Natural killer cell (primary cell): ENCODE measurements around the gene WDR77. TPM values are rescaled to one million over a fixed set of nuclear protein-coding genes. Genes with fewer than 3 reads are reported as not detected.

ENCODE experiments used
- ATAC-seq, 3 donors: fragments of 150-1000 bp in 2 of 3; fragments of 200-7000 bp in 1 of 3; cut with Tn5 transposase; 1 replicate in 1 of 3; 2 replicates in 2 of 3; pipeline ENCODE4 v1.10.0; 2021; ENCODE audit warnings: mild to moderate bottlenecking in 2 of 3, moderate library complexity in 2 of 3
- DNase-seq, 2 donors: peaks; one replicate each; pipeline versions ENCODE4 v3.0.0 to v3.0.0-alpha.2; 2013 to 2021; ENCODE audit warnings: mixed read lengths in 1 of 2
- H3K27ac ChIP-seq: one replicate; pipeline ENCODE4 v1.5.1; 2013; ENCODE audit warnings: mild to moderate bottlenecking, low read length
- H3K27me3 ChIP-seq: one replicate; pipeline ENCODE4 v1.6.1; 2013; ENCODE audit warnings: low read length; ENCODE audit not compliant: control insufficient read depth, insufficient read depth
- H3K36me3 ChIP-seq: one replicate; pipeline ENCODE4 v1.6.1; 2013; ENCODE audit warnings: low read length; ENCODE audit not compliant: control insufficient read depth, insufficient read depth
- H3K4me1 ChIP-seq: one replicate; pipeline ENCODE4 v1.6.1; 2013; ENCODE audit warnings: low read length; ENCODE audit not compliant: control insufficient read depth, insufficient read depth
- H3K4me3 ChIP-seq: one replicate; pipeline ENCODE4 v1.5.1; 2013; ENCODE audit warnings: low read length
- H3K9me3 ChIP-seq: one replicate; pipeline ENCODE4 v1.6.1; 2013; ENCODE audit warnings: low read length; ENCODE audit not compliant: control insufficient read depth, insufficient read depth
- H3K27ac Mint-ChIP-seq, 2 donors: one replicate each; pipeline ENCODE4 v1.8.0; 2022; ENCODE audit warnings: mild to moderate bottlenecking in 2 of 2, mixed read lengths in 2 of 2, moderate library complexity in 1 of 2
- H3K27me3 Mint-ChIP-seq, 2 donors: one replicate each; pipeline ENCODE4 v1.8.0; 2022; ENCODE audit warnings: low read depth in 2 of 2, mixed read lengths in 2 of 2
- H3K36me3 Mint-ChIP-seq: one replicate; pipeline ENCODE4 v1.8.0; 2022; ENCODE audit warnings: mixed read lengths
- H3K4me1 Mint-ChIP-seq, 2 donors: one replicate each; pipeline ENCODE4 v1.8.0; 2022; ENCODE audit warnings: mixed read lengths in 2 of 2
- H3K4me3 Mint-ChIP-seq: one replicate; pipeline ENCODE4 v1.8.0; 2022; ENCODE audit warnings: mild to moderate bottlenecking, moderate library complexity, mixed read lengths
- H3K9me3 Mint-ChIP-seq, 2 donors: one replicate each; pipeline ENCODE4 v1.8.0; 2022; ENCODE audit warnings: mixed read lengths in 2 of 2
- WGBS: methylation state at CpG from one replicate; pipeline ENCODE4 v1.1.7; 2013; ENCODE audit warnings: missing lambda C conversion rate; ENCODE audit not compliant: insufficient coverage; 5-methylcytosine and 5-hydroxymethylcytosine counted together
- intact Hi-C: fragments of 100-400 bp; cut with micrococcal nuclease; formaldehyde crosslinking; loops from one replicate; pipeline ENCODE4 v1.14.2; 2022
- total RNA-seq, 4 donors: library from RNA; stranded (reverse); fragments of 120-200 nt in 1 of 4; gene quantifications; one replicate each; pipeline versions ENCODE4 v1.2.3 to v1.2.4, GENCODE V29; 2013 to 2022
- TF ChIP-seq, protein P1 (sequence below): fragments of 200-600 bp; IDR thresholded peaks from one replicate; pipeline ENCODE4 v1.8.0; 2022; ENCODE audit warnings: antibody characterized with exemption

The WDR77 gene
- total RNA-seq, 3 donors from 2014 or later (not counting 1 experiment from before 2014, with no cell fraction given) = 15.5 to 20.8 (median 17.8) TPM

DNA sequence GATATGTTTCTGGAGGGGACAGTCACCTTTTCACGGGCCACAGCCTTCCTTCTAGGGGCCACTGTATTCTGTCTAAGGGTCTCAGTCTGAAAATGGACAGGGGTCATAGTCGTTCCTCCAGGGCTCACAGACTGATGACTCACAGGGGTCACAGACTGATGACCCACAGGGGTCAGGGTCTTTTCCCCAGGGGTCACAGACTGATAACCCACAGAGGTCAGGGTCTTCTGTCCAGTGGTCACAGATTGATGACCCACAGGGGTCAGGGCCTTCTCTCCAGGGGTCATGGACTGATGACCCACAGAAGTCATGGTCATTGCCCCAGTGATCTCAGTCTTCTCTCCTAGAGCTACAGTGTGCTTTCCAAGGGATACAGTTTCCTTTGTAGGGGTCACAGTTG lies 34.3 kb downstream of the WDR77 start:
- intact Hi-C loops = no loop called here

DNA sequence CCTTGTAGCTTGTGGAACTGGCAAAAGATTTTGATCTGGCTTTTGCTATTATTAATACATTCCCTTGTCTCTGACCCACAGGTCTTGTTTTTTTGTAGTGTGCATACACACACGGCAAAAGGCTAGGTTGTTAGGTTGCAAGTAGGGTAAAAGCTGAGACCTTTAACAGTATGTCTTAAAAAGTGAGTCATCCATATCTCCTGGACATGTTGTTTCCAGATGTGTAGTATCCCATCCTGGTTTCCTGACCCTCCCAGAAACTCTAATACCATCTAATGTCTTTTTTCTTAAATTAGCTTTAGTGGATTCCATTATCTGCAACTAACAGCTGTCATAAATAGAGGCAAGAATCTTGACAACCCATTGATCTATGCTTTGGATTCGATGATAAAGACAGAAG lies 36.2 kb downstream of the WDR77 start:
- Mint-ChIP-seq H3K9me3 (no peaks in the 10 kb centered on the region), H3K27ac (no peak overlapping the region), H3K4me3 (no peak overlapping the region), H3K27me3 (peaks cover 0 to 9% of the 10 kb centered on the region in 2 donors), H3K4me1 (no peaks in the 10 kb centered on the region), H3K36me3 (no peaks in the 10 kb centered on the region)
- intact Hi-C loops = no loop called here
- H3K4me1 ChIP-seq = no peaks in the 10 kb centered on the region
- no peak overlapping the region for H3K27ac ChIP-seq
- no peak overlapping the region for H3K4me3 ChIP-seq
- no peaks in the 10 kb centered on the region for H3K36me3 ChIP-seq
- DNase-seq (no peak), ATAC-seq (no peak)
- TF ChIP-seq, protein P1, sequence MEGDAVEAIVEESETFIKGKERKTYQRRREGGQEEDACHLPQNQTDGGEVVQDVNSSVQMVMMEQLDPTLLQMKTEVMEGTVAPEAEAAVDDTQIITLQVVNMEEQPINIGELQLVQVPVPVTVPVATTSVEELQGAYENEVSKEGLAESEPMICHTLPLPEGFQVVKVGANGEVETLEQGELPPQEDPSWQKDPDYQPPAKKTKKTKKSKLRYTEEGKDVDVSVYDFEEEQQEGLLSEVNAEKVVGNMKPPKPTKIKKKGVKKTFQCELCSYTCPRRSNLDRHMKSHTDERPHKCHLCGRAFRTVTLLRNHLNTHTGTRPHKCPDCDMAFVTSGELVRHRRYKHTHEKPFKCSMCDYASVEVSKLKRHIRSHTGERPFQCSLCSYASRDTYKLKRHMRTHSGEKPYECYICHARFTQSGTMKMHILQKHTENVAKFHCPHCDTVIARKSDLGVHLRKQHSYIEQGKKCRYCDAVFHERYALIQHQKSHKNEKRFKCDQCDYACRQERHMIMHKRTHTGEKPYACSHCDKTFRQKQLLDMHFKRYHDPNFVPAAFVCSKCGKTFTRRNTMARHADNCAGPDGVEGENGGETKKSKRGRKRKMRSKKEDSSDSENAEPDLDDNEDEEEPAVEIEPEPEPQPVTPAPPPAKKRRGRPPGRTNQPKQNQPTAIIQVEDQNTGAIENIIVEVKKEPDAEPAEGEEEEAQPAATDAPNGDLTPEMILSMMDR = no peak
- WGBS = no CpG with 5 or more reads among the region's 2 CpGs
- H3K27me3 ChIP-seq = no peaks in the 10 kb centered on the region
- H3K9me3 ChIP-seq = no peaks in the 10 kb centered on the region

More for the DNA sequence above, 34.3 kb downstream of the WDR77 start:
- Mint-ChIP-seq H3K4me1 (no peaks in the 10 kb centered on the region), H3K27ac (no peak overlapping the region), H3K9me3 (no peaks in the 10 kb centered on the region), H3K36me3 (no peaks in the 10 kb centered on the region), H3K4me3 (no peak overlapping the region), H3K27me3 (peaks cover 6 to 16% of the 10 kb centered on the region in 2 donors)
- H3K4me3 ChIP-seq = no peak overlapping the region
- no peaks in the 10 kb centered on the region for H3K9me3 ChIP-seq
- H3K27me3 ChIP-seq = no peaks in the 10 kb centered on the region
- DNase-seq = no peak
- 88% methylated on average over 2 of the region's 2 CpGs for WGBS
- H3K36me3 ChIP-seq = no peaks in the 10 kb centered on the region
- H3K27ac ChIP-seq = no peak overlapping the region
- TF ChIP-seq, protein P1 = no peak
- no peak for ATAC-seq
- no peaks in the 10 kb centered on the region for H3K4me1 ChIP-seq

DNA sequence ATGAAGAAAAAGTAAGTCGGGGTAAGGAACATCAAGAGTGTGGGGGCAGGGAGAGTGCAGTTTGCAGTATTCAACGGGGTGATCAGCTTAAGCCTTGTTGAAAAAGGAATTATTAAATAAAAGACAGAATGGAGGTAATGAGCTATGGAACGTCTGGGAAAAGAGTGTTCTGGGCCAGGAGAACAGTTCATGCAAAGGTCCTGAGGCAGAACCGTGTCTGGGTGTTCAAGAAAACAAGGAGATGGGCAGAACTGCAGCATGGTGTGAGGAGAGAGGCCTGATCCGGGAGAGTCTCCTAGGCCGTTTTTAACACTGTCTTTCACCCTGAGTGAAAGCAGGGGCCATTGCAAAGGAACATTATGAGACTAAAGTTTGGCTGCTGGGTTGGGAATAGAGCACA lies 41.8 kb downstream of the WDR77 start:
- peaks cover 17 to 19% of the 10 kb centered on the region in 2 donors for H3K27me3 Mint-ChIP-seq
- 77% methylated on average over 6 of the region's 6 CpGs for WGBS
- no peaks in the 10 kb centered on the region for H3K9me3 Mint-ChIP-seq
- DNase-seq (no peak), ATAC-seq (no peak)
- Histone ChIP-seq H3K27me3 (no peaks in the 10 kb centered on the region), H3K4me3 (no peak overlapping the region), H3K27ac (no peak overlapping the region), H3K4me1 (no peaks in the 10 kb centered on the region), H3K9me3 (no peaks in the 10 kb centered on the region), H3K36me3 (no peaks in the 10 kb centered on the region)
- no peak overlapping the region for H3K4me3 Mint-ChIP-seq
- intact Hi-C loops = loop anchor here (10.0 kb wide), 1 partner anchor 372 kb away; no protein-coding TSS in a partner anchor
- H3K4me1 Mint-ChIP-seq = no peaks in the 10 kb centered on the region
- H3K27ac Mint-ChIP-seq = no peak overlapping the region
- TF ChIP-seq, protein P1 = no peak
- no peaks in the 10 kb centered on the region for H3K36me3 Mint-ChIP-seq

DNA sequence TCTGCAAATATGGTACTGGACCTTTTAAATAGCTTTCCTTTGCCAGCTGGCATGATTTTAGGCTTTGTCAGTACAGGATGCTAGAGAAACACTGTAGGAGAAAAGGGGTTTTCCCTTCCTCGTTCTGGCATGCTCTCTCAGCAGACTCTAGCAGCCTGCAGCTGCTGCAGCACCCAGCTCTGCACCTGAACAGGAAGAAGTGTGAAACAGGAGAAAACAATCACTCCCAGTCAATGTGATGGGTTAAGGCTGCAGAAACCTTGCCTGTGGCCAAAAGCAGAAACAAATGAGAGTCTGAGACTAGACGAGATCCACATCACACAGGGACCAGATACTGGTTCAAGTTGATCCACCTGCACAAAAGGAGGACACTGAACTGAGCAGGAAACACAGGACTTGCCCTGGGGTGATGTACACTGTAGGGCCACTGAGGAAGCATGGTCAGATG lies 42.7 kb downstream of the WDR77 start:
- TF ChIP-seq, protein P1 = no peak
- Mint-ChIP-seq H3K9me3 (no peaks in the 10 kb centered on the region), H3K36me3 (no peaks in the 10 kb centered on the region), H3K4me3 (no peak overlapping the region), H3K27me3 (peaks cover 19 to 25% of the 10 kb centered on the region in 2 donors), H3K27ac (no peak overlapping the region), H3K4me1 (no peaks in the 10 kb centered on the region)
- DNase-seq (peak in 1 of 2 donors; percentile 80), ATAC-seq (peak in 1 of 3 donors; percentile 55)
- Histone ChIP-seq H3K36me3 (no peaks in the 10 kb centered on the region), H3K9me3 (no peaks in the 10 kb centered on the region), H3K27ac (no peak overlapping the region), H3K27me3 (no peaks in the 10 kb centered on the region), H3K4me1 (no peaks in the 10 kb centered on the region), H3K4me3 (no peak overlapping the region)
- intact Hi-C loops = loop anchor here (10.0 kb wide), 1 partner anchor 372 kb away; no protein-coding TSS in a partner anchor
- WGBS = 4% methylated on average over 1 of the region's 2 CpGs
